ENCODE data around the gene AGAP6.
"Not testable (repeated sequence)": the region's sequence is repeated elsewhere in the genome, so short reads cannot be mapped to it uniquely, and the experiment has no call there.

GRCh38 chr10:50056654-50057053 is 68.4 kb downstream of the AGAP6 start:
- not testable (repeated sequence) for TF ChIP-seq CTCF (conservative IDR thresholded peaks at IDR 0.05; ENCODE audit: low read length); EZH2phosphoT487 (IDR thresholded peaks at IDR 0.05; ENCODE audit: borderline replicate concordance, low read depth, low read length)

All from OCI-LY7 (cell line).